ENCODE results near the gene TIGD2. TPM values are rescaled to one million over a fixed set of nuclear protein-coding genes. Genes with fewer than 3 reads are reported as not detected.

TIGD2 gene
- total RNA-seq: 4.3 and 8.9 TPM in 2 replicates

GRCh38 chr4:89110986-89111832, at the start of gene TIGD2:
Gene TIGD2, plus strand, starts transcription at chr4:89111533. Its CDS starts 1,442 bp downstream, at chr4:89112975.

Other genes starting within 250 kb of the TIGD2 start
- gene FAM13A, start 54.3 kb upstream of the TIGD2 start, total RNA-seq: 19.4 and 43.9 TPM in 2 replicates
- 0.03 and 0.65 TPM in 2 replicates for gene GPRIN3, start 196.3 kb downstream of the TIGD2 start, total RNA-seq

Data from smooth muscle cell of the pulmonary artery (primary cell).